Measurements from ENCODE around the gene TM4SF18. TPM values are rescaled to one million over a fixed set of nuclear protein-coding genes. Genes with fewer than 3 reads are reported as not detected.

TM4SF18 gene
- total RNA-seq, 6 experiments from 2014 or later, result 0.05 to 0.19 (median 0.09) TPM; not detected in 2

DNA sequence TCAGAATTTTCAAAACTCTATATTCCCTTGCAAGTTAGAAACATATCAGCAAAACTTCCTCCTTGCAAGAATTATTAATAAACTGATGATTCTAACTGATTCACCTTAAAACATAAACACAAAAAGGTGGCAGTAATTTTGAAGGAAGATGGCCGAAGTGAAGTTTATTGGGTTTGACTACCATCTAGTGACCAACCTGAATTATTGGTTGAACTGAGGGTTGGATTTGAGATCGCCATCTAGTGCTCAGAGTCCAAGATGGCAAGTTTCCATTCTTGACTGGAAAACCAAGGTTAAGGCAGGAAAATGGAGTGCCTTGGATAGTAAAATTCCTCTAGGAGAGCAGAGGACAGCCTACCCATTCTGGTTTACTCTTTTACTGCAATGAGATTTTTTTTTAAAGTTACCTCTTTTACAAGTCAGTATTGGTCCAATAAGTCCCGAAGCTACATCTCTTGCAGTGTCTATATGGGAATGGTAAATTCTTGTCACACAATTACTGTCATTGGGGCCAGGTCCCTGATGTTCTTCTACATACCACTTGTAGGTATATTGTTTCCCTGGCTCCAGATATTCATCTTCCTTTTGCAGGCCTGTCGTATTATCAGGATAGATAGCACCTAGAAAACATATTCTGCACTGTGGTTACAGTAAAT is 60.2 kb downstream of the TM4SF18 start:
- Mint-ChIP-seq H3K4me3 (no peak overlapping the region), H3K36me3 (ENCODE audit: low read depth) (no peaks in the 10 kb centered on the region), H3K27ac (no peak overlapping the region), H3K9me3 (no peaks in the 10 kb centered on the region), H3K4me1 (ENCODE audit: low read depth) (peaks cover 51% of the 10 kb centered on the region), H3K27me3 (ENCODE audit: insufficient read depth) (no peaks in the 10 kb centered on the region)
- TF ChIP-seq, protein P1, sequence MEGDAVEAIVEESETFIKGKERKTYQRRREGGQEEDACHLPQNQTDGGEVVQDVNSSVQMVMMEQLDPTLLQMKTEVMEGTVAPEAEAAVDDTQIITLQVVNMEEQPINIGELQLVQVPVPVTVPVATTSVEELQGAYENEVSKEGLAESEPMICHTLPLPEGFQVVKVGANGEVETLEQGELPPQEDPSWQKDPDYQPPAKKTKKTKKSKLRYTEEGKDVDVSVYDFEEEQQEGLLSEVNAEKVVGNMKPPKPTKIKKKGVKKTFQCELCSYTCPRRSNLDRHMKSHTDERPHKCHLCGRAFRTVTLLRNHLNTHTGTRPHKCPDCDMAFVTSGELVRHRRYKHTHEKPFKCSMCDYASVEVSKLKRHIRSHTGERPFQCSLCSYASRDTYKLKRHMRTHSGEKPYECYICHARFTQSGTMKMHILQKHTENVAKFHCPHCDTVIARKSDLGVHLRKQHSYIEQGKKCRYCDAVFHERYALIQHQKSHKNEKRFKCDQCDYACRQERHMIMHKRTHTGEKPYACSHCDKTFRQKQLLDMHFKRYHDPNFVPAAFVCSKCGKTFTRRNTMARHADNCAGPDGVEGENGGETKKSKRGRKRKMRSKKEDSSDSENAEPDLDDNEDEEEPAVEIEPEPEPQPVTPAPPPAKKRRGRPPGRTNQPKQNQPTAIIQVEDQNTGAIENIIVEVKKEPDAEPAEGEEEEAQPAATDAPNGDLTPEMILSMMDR (IDR thresholded peaks at IDR 0.05), result peak; percentile 96
- peak; percentile 87 for DNase-seq

DNA sequence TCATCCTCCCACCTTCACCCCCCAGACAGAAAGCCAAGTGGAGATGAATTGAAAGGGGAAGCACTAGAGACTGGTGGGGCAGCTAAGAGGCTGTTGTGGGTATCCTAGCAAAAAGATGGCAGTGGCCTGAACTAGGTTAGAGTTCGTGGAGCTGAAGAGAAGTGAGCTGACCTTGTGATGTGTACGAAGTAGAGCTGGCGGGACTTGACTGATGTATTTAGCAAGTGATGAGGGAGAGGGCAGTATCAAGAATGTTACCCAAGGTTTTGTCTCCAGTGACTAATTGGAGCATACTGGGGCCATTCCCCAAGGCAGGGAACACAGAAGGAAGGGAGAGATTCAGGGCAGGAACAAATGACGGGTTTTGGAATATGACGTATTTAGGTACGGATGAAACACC is 61.8 kb downstream of the TM4SF18 start:
- Mint-ChIP-seq H3K9me3 (no peaks in the 10 kb centered on the region), H3K27ac (no peak overlapping the region), H3K4me1 (ENCODE audit: low read depth) (peaks cover 48% of the 10 kb centered on the region), H3K27me3 (ENCODE audit: insufficient read depth) (no peaks in the 10 kb centered on the region), H3K4me3 (no peak overlapping the region), H3K36me3 (ENCODE audit: low read depth) (no peaks in the 10 kb centered on the region)
- DNase-seq, result no peak
- TF ChIP-seq, protein P1 (IDR thresholded peaks at IDR 0.05), result no peak

DNA sequence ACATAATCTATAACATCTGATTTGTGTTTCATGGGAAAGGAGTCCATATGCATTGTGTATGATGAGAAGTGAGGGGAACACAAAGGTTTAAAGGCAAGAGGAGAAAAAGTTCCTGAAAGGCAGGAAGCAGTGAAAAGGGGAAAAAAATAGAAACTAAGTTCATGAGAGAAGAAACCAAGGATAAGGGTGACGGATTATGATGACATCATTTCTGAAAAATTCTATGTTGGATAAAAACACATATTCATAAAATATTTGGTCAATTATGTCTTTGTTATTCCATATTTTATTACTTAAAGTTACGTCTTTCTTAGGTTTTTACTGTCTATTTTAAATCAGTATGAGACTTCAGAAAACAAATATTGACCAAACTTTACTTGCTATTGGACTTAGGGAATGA is 63.3 kb downstream of the TM4SF18 start:
- no peaks in the 10 kb centered on the region for H3K27me3 Mint-ChIP-seq (ENCODE audit: insufficient read depth)
- H3K4me3 Mint-ChIP-seq, result no peak overlapping the region
- H3K27ac Mint-ChIP-seq, result no peak overlapping the region
- no peaks in the 10 kb centered on the region for H3K36me3 Mint-ChIP-seq (ENCODE audit: low read depth)
- DNase-seq, result no peak
- H3K9me3 Mint-ChIP-seq, result no peaks in the 10 kb centered on the region
- TF ChIP-seq, protein P1 (IDR thresholded peaks at IDR 0.05), result no peak
- H3K4me1 Mint-ChIP-seq (ENCODE audit: low read depth), result peaks cover 45% of the 10 kb centered on the region

DNA sequence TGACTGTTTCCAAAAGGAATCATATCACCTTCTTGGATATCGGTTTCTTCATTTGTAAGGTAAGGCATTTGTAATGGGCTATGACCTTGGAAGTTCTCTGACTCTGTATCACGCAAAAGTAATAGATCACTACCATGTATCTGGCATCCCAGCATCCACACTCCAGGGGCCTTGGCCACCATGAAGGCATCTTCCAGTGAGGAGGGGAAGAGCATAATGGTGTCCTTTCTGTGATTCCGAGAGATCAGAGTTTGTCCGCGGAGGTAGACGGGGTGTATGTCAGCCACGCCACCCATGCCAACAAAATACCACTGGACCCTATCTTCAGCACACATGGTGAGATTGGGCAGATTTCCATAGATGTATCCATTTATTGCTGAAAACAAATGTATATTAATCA is 63.7 kb downstream of the TM4SF18 start:
- H3K4me1 Mint-ChIP-seq (ENCODE audit: low read depth), result peaks cover 45% of the 10 kb centered on the region
- DNase-seq, result no peak
- TF ChIP-seq, protein P1 (IDR thresholded peaks at IDR 0.05), result no peak
- H3K27me3 Mint-ChIP-seq (ENCODE audit: insufficient read depth), result no peaks in the 10 kb centered on the region
- no peaks in the 10 kb centered on the region for H3K9me3 Mint-ChIP-seq
- H3K27ac Mint-ChIP-seq, result no peak overlapping the region
- H3K36me3 Mint-ChIP-seq (ENCODE audit: low read depth), result no peaks in the 10 kb centered on the region
- H3K4me3 Mint-ChIP-seq, result no peak overlapping the region

Other genes starting within 250 kb of the TM4SF18 start
- 10 to 100 TPM; 31.0 to 36.6 (median 34.5) TPM for gene HLTF, start 247.1 kb downstream of the TM4SF18 start, total RNA-seq (2021; fragmentation: NEBNext Ultra II Directional; extraction: Animal tissue kit (Norgen Biotek cat#: 25700))
- gene HPS3, start 204.0 kb downstream of the TM4SF18 start, total RNA-seq (2021; fragmentation: NEBNext Ultra II Directional; extraction: Animal tissue kit (Norgen Biotek cat#: 25700)), result 10 to 100 TPM; 15.6 to 24.8 (median 20.7) TPM
- not detected for gene CP, start 111.8 kb downstream of the TM4SF18 start, total RNA-seq (2021; fragmentation: NEBNext Ultra II Directional; extraction: Animal tissue kit (Norgen Biotek cat#: 25700))
- 10 to 100 TPM in 4 of 6 experiments, 1 to 10 TPM in 2; 6.5 to 80.1 (median 74.8) TPM for gene TM4SF1, start 44.0 kb upstream of the TM4SF18 start, total RNA-seq (2021; fragmentation: NEBNext Ultra II Directional; extraction: Animal tissue kit (Norgen Biotek cat#: 25700))
- 1 to 10 TPM in 1 of 6 experiments, under 1 TPM in 5; 0.25 to 1.3 (median 0.63) TPM for gene TM4SF4, start 141.1 kb upstream of the TM4SF18 start, total RNA-seq (2021; fragmentation: NEBNext Ultra II Directional; extraction: Animal tissue kit (Norgen Biotek cat#: 25700))